ENCODE measurements around the gene SIGLEC9. TPM values are rescaled to one million over a fixed set of nuclear protein-coding genes. Genes with fewer than 3 reads are reported as not detected.

Gene SIGLEC9
- total RNA-seq, 1 donor from 2014 or later = 0.82 TPM

DNA sequence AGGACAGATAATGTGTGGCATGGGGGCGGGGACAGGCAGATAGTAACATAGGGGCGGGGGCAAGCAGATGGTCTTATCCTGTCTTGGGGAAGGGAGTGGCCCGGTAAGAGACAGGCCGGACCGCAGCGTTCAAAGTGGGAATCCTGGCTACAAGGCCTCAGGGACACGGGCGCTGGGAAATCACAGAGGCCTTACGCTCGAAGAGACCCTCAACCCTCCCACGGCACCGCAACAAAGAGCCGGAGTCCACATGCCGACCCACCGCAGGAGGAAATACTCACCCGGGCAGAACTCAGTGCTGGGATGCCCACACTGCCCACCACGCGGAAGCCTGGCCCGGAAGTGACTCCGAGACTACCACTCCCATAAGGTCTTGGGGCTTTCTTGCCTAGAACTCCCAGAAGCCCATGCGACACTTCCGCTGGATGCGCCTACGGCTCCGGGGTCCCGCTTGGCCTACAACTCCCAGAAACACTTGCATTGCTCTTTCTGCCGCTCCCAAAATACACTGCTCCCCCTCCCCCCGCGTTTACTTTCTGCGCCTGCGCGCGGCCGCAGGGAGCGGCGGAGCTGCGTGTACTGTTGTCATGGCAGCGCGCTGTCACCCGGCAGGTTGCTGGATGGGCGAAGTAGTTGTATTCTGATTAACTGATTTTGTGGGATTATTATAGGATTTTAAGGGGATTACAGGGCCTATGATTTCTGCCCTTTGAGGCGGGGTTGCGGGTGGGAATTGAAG, 16.5 kb upstream of the SIGLEC9 start, which contains the start of gene CTU1:
Gene CTU1 (minus strand): TSS at position 344 of the 739 bp plus-strand sequence. CDS start 3,840 bp downstream, outside the sequence.
- Mint-ChIP-seq H3K4me1 (ENCODE audit: unreplicated experiment) (peaks cover 9% of the 10 kb centered on the region), H3K27me3 (ENCODE audit: unreplicated experiment) (peaks cover 15% of the 10 kb centered on the region), H3K4me3 (ENCODE audit: unreplicated experiment) (peak within 1 kb of the TSS; percentile 98), H3K36me3 (ENCODE audit: low read depth, unreplicated experiment) (peaks cover 27% of the 10 kb centered on the region), H3K27ac (ENCODE audit: unreplicated experiment) (peak within 1 kb of the TSS; percentile 96), H3K9me3 (ENCODE audit: unreplicated experiment) (no peaks in the 10 kb centered on the region)
- TF ChIP-seq CTCF (IDR thresholded peaks at IDR 0.05; ENCODE audit: unreplicated experiment) = no peak
- peak; percentile 96 for DNase-seq (ENCODE audit: low spot score)

DNA sequence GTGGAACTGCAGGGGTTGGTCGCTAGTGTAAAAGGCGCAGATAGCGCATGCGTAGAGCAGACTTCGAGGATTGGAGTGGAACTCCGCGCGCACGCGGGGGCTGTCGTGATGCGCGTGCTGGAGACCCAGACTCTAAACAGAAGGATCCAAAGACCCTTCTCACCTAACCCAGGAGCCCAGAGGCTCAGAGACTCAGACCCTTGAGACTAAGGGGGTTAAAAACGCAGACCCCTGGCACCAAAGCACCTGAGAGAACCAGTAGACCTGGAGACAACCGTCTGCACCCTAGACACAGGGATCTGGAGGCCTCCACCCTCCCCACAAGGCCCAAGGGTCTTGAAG, 15.9 kb upstream of the SIGLEC9 start:
- TF ChIP-seq CTCF (IDR thresholded peaks at IDR 0.05; ENCODE audit: unreplicated experiment) = no peak
- H3K27me3 Mint-ChIP-seq (ENCODE audit: unreplicated experiment) = peaks cover 15% of the 10 kb centered on the region
- H3K36me3 Mint-ChIP-seq (ENCODE audit: low read depth, unreplicated experiment) = peaks cover 22% of the 10 kb centered on the region
- no peak for DNase-seq (ENCODE audit: low spot score)
- peak overlapping the region; percentile 96 for H3K27ac Mint-ChIP-seq (ENCODE audit: unreplicated experiment)
- H3K4me1 Mint-ChIP-seq (ENCODE audit: unreplicated experiment) = peaks cover 9% of the 10 kb centered on the region
- no peaks in the 10 kb centered on the region for H3K9me3 Mint-ChIP-seq (ENCODE audit: unreplicated experiment)
- H3K4me3 Mint-ChIP-seq (ENCODE audit: unreplicated experiment) = peak overlapping the region; percentile 98

- DNase-seq (ENCODE audit: low spot score) = no peak
- Mint-ChIP-seq H3K4me3 (ENCODE audit: unreplicated experiment) (no peak overlapping the region), H3K36me3 (ENCODE audit: low read depth, unreplicated experiment) (peaks cover 10% of the 10 kb centered on the region), H3K4me1 (ENCODE audit: unreplicated experiment) (peaks cover 9% of the 10 kb centered on the region), H3K27ac (ENCODE audit: unreplicated experiment) (no peak overlapping the region), H3K27me3 (ENCODE audit: unreplicated experiment) (peaks cover 16% of the 10 kb centered on the region), H3K9me3 (ENCODE audit: unreplicated experiment) (no peaks in the 10 kb centered on the region)
- no peak for TF ChIP-seq CTCF (IDR thresholded peaks at IDR 0.05; ENCODE audit: unreplicated experiment)
Measured at GRCh38 chr19:51110666-51110971, 14.1 kb upstream of the SIGLEC9 start.

DNA sequence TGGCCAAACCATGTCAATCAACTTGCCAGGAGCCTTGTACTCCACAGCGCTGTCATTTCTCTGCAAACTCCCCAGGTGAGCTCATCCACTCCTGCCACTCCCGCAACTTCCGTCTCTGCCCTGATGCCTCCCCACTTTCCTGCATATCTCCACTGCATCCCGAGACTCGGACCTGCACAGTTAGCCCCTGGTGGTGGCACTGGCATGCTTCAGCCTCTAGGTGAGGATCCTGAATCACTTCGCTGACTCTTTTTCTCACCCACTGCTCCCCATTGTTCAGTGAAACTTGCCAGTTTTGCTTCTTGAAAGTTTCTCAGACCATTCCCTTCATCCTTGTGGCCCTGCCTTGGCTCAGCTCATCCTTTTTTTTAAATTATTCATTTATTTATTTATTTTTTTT, 13.1 kb upstream of the SIGLEC9 start:
- no peaks in the 10 kb centered on the region for H3K9me3 Mint-ChIP-seq (ENCODE audit: unreplicated experiment)
- DNase-seq (ENCODE audit: low spot score) = peak; percentile 29
- H3K36me3 Mint-ChIP-seq (ENCODE audit: low read depth, unreplicated experiment) = peaks cover 4% of the 10 kb centered on the region
- peak; percentile 52 for TF ChIP-seq CTCF (IDR thresholded peaks at IDR 0.05; ENCODE audit: unreplicated experiment)
- H3K27me3 Mint-ChIP-seq (ENCODE audit: unreplicated experiment) = peaks cover 12% of the 10 kb centered on the region
- peaks cover 9% of the 10 kb centered on the region for H3K4me1 Mint-ChIP-seq (ENCODE audit: unreplicated experiment)
- H3K4me3 Mint-ChIP-seq (ENCODE audit: unreplicated experiment) = no peak overlapping the region
- no peak overlapping the region for H3K27ac Mint-ChIP-seq (ENCODE audit: unreplicated experiment)

- H3K4me3 Mint-ChIP-seq (ENCODE audit: unreplicated experiment) = no peak overlapping the region
- no peaks in the 10 kb centered on the region for H3K9me3 Mint-ChIP-seq (ENCODE audit: unreplicated experiment)
- no peak for DNase-seq (ENCODE audit: low spot score)
- H3K36me3 Mint-ChIP-seq (ENCODE audit: low read depth, unreplicated experiment) = no peaks in the 10 kb centered on the region
- no peaks in the 10 kb centered on the region for H3K4me1 Mint-ChIP-seq (ENCODE audit: unreplicated experiment)
- no peak overlapping the region for H3K27ac Mint-ChIP-seq (ENCODE audit: unreplicated experiment)
- TF ChIP-seq CTCF (IDR thresholded peaks at IDR 0.05; ENCODE audit: unreplicated experiment) = no peak
- peaks cover 5% of the 10 kb centered on the region for H3K27me3 Mint-ChIP-seq (ENCODE audit: unreplicated experiment)
Measured at GRCh38 chr19:51114087-51114729, 10.5 kb upstream of the SIGLEC9 start.

Data from endothelial cell (in vitro differentiated cells).